ENCODE results near the gene ENTPD1. TPM values are rescaled to one million over a fixed set of nuclear protein-coding genes. Genes with fewer than 3 reads are reported as not detected.
A peak's percentile ranks its signal among the peaks of the same experiment; 100 is the strongest.

ENTPD1 gene
- total and polyA plus RNA-seq, 2 experiments from 2014 or later = 0.29 TPM; not detected in 1

DNA sequence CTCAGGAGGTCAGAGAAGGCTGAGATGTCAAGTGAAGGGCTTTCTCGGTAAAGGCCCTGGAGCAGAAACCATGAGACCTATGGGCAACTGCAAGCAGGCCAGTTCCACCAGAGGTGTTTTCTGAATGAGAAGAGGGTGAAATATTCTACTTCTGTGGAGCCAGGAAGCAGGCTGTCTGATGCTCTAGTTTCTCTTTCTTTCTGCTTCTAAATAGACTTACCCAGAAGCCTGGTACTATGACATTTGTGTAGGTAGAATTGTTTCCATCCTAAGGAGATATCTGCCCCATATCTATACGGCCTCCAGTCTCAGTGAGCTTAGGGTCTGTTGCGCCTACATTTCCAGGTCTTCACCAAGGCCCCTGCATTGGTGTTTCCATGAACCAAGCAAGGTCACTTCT, 78.4 kb downstream of the ENTPD1 start:
- Histone ChIP-seq H3K9me3 (ENCODE audit: low read depth) (no peaks in the 10 kb centered on the region), H3F3A (ENCODE audit: insufficient read depth) (no peaks in the 10 kb centered on the region), H3K27ac (no peak overlapping the region), H4K20me1 (ENCODE audit: insufficient read depth) (no peaks in the 10 kb centered on the region), H3K4me2 (ENCODE audit: unreplicated experiment) (no peak overlapping the region), H3K36me3 (ENCODE audit: low read depth) (no peaks in the 10 kb centered on the region), H3K4me3 (no peak overlapping the region), H3K9ac (no peak overlapping the region), H3K9me2 (ENCODE audit: insufficient read depth) (no peaks in the 10 kb centered on the region), H3K27me3 (replicated peaks; ENCODE audit: insufficient read depth) (0 out of 2 replicates have a peak, but pooled peaks cover 3% of the 10 kb centered on the region), H3K4me1 (ENCODE audit: insufficient read depth) (no peaks in the 10 kb centered on the region), H2AFZ (no peak overlapping the region), H3K79me2 (ENCODE audit: insufficient read depth) (no peaks in the 10 kb centered on the region)
- DNase-seq = no peak
- TF ChIP-seq EZH2 (IDR thresholded peaks at IDR 0.05; ENCODE audit: insufficient read depth, poor library complexity, severe bottlenecking) (no peak), EZH2phosphoT487 (IDR thresholded peaks at IDR 0.05; ENCODE audit: insufficient read depth, low read depth) (no peak)
- in situ Hi-C loops (cut with MboI) = no loop called here
- 63 to 69% methylated on average over 3 of the region's 3 CpGs for WGBS, 2 experiments (ENCODE audit: low coverage in 1 of 2, low lambda C conversion rate in 2 of 2, missing lambda C conversion rate in 2 of 2)

DNA sequence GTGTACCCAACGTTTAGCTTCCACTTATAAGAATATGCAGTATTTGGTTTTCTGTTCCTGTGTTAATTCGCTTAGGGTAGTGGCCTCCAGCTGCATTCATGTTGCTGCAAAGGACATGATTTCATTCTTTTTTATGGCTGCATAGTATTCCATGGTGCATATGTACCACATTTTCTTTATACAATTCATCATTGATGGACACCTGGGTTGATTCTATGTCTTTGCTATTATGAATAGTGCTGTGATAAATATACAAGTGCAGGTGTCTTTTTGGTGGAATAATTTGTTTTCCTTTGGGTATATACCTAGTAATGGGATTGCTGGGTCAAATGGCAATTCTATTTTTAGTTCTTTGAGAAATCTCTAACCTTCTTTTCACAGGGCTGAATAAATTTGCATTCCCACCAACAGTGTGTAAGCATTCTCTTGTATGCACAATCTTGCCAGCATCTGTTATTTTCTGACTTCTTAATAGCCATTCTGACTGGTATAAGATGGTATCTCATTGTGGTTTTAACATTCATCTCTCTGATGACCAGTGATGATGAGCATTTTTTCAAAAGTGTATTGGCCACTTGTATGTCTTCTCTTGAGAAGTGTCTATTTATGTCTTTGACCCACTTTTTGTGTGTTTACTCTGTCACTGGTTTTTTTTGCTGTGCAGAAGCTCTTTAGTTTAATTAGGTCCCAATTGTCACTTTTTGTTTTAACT, 79.3 kb downstream of the ENTPD1 start:
- WGBS, 2 experiments (ENCODE audit: low coverage in 1 of 2, low lambda C conversion rate in 2 of 2, missing lambda C conversion rate in 2 of 2) = 49 to 57% methylated on average over 2 of the region's 2 CpGs
- Histone ChIP-seq H3K4me2 (ENCODE audit: unreplicated experiment) (no peak overlapping the region), H3K9me3 (ENCODE audit: low read depth) (no peaks in the 10 kb centered on the region), H3K79me2 (ENCODE audit: insufficient read depth) (no peaks in the 10 kb centered on the region), H3K4me3 (no peak overlapping the region), H3K27me3 (replicated peaks; ENCODE audit: insufficient read depth) (peaks cover 3% of the 10 kb centered on the region; the same call in 1 of the 2 replicates), H3K36me3 (ENCODE audit: low read depth) (no peaks in the 10 kb centered on the region), H3F3A (ENCODE audit: insufficient read depth) (no peaks in the 10 kb centered on the region), H3K4me1 (ENCODE audit: insufficient read depth) (no peaks in the 10 kb centered on the region), H2AFZ (no peak overlapping the region), H4K20me1 (ENCODE audit: insufficient read depth) (no peaks in the 10 kb centered on the region), H3K27ac (no peak overlapping the region), H3K9ac (no peak overlapping the region), H3K9me2 (ENCODE audit: insufficient read depth) (no peaks in the 10 kb centered on the region)
- in situ Hi-C loops (cut with MboI) = no loop called here
- TF ChIP-seq EZH2phosphoT487 (IDR thresholded peaks at IDR 0.05; ENCODE audit: insufficient read depth, low read depth) (no peak), EZH2 (IDR thresholded peaks at IDR 0.05; ENCODE audit: insufficient read depth, poor library complexity, severe bottlenecking) (no peak)
- DNase-seq = peak; percentile 24

DNA sequence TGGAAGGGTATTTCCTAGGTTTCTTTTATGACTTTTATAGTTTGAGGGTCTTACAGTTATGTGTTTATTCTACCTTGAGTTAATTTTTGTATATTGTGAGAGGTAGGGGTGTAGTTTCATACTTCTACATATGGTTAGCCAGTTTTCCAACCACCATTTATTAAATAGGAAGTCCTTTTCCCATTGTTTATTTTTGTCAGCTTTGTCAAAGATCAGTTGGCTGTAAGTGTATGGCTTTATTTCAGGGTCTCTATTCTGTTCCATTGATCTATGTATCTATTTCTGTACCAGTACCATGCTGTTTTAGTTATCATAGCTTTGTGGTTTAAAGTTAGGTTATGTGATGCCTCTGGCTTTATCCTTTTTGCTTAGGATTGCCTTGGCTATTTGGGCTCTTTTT, 79.9 kb downstream of the ENTPD1 start:
- H3K27ac ChIP-seq = no peak overlapping the region

DNA sequence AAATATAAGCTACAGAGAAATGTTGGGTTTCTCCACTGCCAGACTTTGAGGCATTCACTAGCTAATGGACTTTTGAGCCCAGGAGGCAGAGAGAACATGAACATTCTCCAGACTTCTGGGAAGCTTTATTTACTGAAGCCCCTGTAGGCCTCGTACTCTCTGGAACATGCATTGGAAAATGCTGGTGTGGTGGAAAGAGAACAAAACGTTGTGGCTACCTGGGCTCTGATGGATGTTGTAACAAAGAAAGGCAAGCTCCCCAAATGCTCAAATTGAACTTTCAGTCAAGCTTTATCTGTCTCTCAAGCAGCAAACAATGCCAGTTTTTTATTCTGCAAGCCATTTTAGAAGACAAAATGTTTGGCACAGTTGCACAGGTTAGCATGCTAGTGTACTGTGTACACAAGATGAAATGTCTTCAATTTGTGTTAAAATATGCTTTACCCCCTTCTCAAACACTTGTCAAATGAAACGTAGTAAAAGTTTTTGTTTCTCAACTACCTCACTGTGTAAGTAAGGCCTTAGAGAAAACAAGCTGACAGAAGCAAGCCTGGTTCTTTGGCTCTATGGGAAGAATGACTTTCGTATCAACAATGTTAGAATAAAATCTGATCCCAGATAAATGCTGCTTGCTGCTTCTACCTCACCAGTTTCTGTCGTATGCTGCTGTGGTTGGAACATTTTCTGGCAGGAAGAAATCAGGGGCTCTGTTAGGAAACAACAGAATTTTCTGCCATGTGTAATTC, 80.8 kb downstream of the ENTPD1 start:
- no peak overlapping the region for H3K9ac ChIP-seq
- no peak overlapping the region for H3K27ac ChIP-seq
- H3K79me2 ChIP-seq (ENCODE audit: insufficient read depth) = no peaks in the 10 kb centered on the region
- no peaks in the 10 kb centered on the region for H3K9me3 ChIP-seq (ENCODE audit: low read depth)
- no peaks in the 10 kb centered on the region for H3F3A ChIP-seq (ENCODE audit: insufficient read depth)
- in situ Hi-C loops (cut with MboI) = no loop called here
- H3K4me2 ChIP-seq (ENCODE audit: unreplicated experiment) = no peak overlapping the region
- DNase-seq = no peak
- H2AFZ ChIP-seq = no peak overlapping the region
- no peaks in the 10 kb centered on the region for H4K20me1 ChIP-seq (ENCODE audit: insufficient read depth)
- TF ChIP-seq EZH2phosphoT487 (IDR thresholded peaks at IDR 0.05; ENCODE audit: insufficient read depth, low read depth) (no peak), EZH2 (IDR thresholded peaks at IDR 0.05; ENCODE audit: insufficient read depth, poor library complexity, severe bottlenecking) (no peak)
- no peaks in the 10 kb centered on the region for H3K4me1 ChIP-seq (ENCODE audit: insufficient read depth)
- no peaks in the 10 kb centered on the region for H3K36me3 ChIP-seq (ENCODE audit: low read depth)
- WGBS, 2 experiments (ENCODE audit: low coverage in 1 of 2, low lambda C conversion rate in 2 of 2, missing lambda C conversion rate in 2 of 2) = 3 to 8% methylated on average over 5 of the region's 5 CpGs
- H3K27me3 ChIP-seq (replicated peaks; ENCODE audit: insufficient read depth) = peaks cover 3% of the 10 kb centered on the region; the same call in 1 of the 2 replicates
- no peaks in the 10 kb centered on the region for H3K9me2 ChIP-seq (ENCODE audit: insufficient read depth)
- H3K4me3 ChIP-seq = no peak overlapping the region

More for the DNA sequence above, 79.9 kb downstream of the ENTPD1 start:
- Histone ChIP-seq H3K4me2 (ENCODE audit: unreplicated experiment) (no peak overlapping the region), H3K9ac (no peak overlapping the region), H3K79me2 (ENCODE audit: insufficient read depth) (no peaks in the 10 kb centered on the region), H3K4me3 (no peak overlapping the region), H4K20me1 (ENCODE audit: insufficient read depth) (no peaks in the 10 kb centered on the region), H3K27me3 (replicated peaks; ENCODE audit: insufficient read depth) (peaks cover 3% of the 10 kb centered on the region; the same call in 1 of the 2 replicates), H3K36me3 (ENCODE audit: low read depth) (no peaks in the 10 kb centered on the region), H3K9me2 (ENCODE audit: insufficient read depth) (no peaks in the 10 kb centered on the region), H3K9me3 (ENCODE audit: low read depth) (no peaks in the 10 kb centered on the region), H2AFZ (no peak overlapping the region), H3K4me1 (ENCODE audit: insufficient read depth) (no peaks in the 10 kb centered on the region), H3F3A (ENCODE audit: insufficient read depth) (no peaks in the 10 kb centered on the region)
- no peak for DNase-seq
- TF ChIP-seq EZH2phosphoT487 (IDR thresholded peaks at IDR 0.05; ENCODE audit: insufficient read depth, low read depth) = no peak
- TF ChIP-seq EZH2 (IDR thresholded peaks at IDR 0.05; ENCODE audit: insufficient read depth, poor library complexity, severe bottlenecking) = no peak
- in situ Hi-C loops (cut with MboI) = no loop called here
